Measurements from ENCODE around the gene LYRM2. TPM values are rescaled to one million over a fixed set of nuclear protein-coding genes. Genes with fewer than 3 reads are reported as not detected.

LYRM2 gene
- total and polyA plus RNA-seq, 9 of the 15 experiments (the other 6 are each of a cell fraction or from before 2014, with no cell fraction given): 13.9 to 115 (median 42.9) TPM

GRCh38 chr6:89610149-89610642, 28.4 kb downstream of the LYRM2 start (continued):
- TF ChIP-seq NCOR1 (IDR thresholded peaks at IDR 0.05) (no peak), DMBX1 (CRISPR knock-in tag; IDR thresholded peaks at IDR 0.05; ENCODE audit: borderline replicate concordance) (no peak), REST (IDR thresholded peaks at IDR 0.05; ENCODE audit: borderline replicate concordance) (peak; percentile 64; the same call in 1 of the 2 replicates), REST (CRISPR knock-in tag; IDR thresholded peaks at IDR 0.05; ENCODE audit: low read depth) (no peak), RAD21 (CRISPR knock-in tag; conservative IDR thresholded peaks at IDR 0.05 in 1 of 2, IDR thresholded peaks at IDR 0.05 in 1 of 2) (peak; percentile 71 to 80), CBX1 (IDR thresholded peaks at IDR 0.05; ENCODE audit: low read depth) (no peak)

Data from K562 (cell line).